Measurements from ENCODE around the gene FBXW8.

Gene FBXW8

GRCh38 chr12:116880213-116880816 lies 30.4 kb upstream of the FBXW8 start:
- ATAC-seq (replicated peaks) (no peak), DNase-seq (no peak)
- H3K36me3 Mint-ChIP-seq (ENCODE audit: insufficient read depth): peaks cover 3% of the 10 kb centered on the region
- no peak overlapping the region for H3K27ac Mint-ChIP-seq
- H3K4me3 Mint-ChIP-seq: peak overlapping the region; percentile 64 to 75
- peaks cover 82 to 92% of the 10 kb centered on the region in 2 donors for H3K27me3 Mint-ChIP-seq
- peaks cover 20 to 28% of the 10 kb centered on the region in 2 donors for H3K4me1 Mint-ChIP-seq (ENCODE audit: low read depth in 2 of 2)
- H3K9me3 Mint-ChIP-seq: no peaks in the 10 kb centered on the region

- Mint-ChIP-seq H3K9me3 (no peaks in the 10 kb centered on the region), H3K27ac (no peak overlapping the region), H3K4me3 (peak overlapping the region; percentile 64 to 75), H3K27me3 (peaks cover 82 to 87% of the 10 kb centered on the region in 2 donors), H3K36me3 (ENCODE audit: insufficient read depth) (no peaks in the 10 kb centered on the region), H3K4me1 (ENCODE audit: low read depth in 2 of 2) (peaks cover 20 to 28% of the 10 kb centered on the region in 2 donors)
- DNase-seq (no peak), ATAC-seq (replicated peaks) (peak; percentile 81)
These were observed 29.9 kb upstream of the FBXW8 start for GRCh38 chr12:116880817-116881324.

GRCh38 chr12:116881325-116881876 lies 29.3 kb upstream of the FBXW8 start, which contains the start of gene HRK:
Gene HRK, minus strand, starts transcription at chr12:116881441. Its CDS starts 134 bp downstream, at chr12:116881307.
- ATAC-seq (replicated peaks) (no peak), DNase-seq (no peak)
- Mint-ChIP-seq H3K4me1 (ENCODE audit: low read depth in 2 of 2) (peaks cover 20 to 28% of the 10 kb centered on the region in 2 donors), H3K4me3 (peak within 1 kb of the TSS; percentile 64 to 75), H3K27ac (no peak within 1 kb of the TSS), H3K27me3 (peaks cover 77 to 81% of the 10 kb centered on the region in 2 donors), H3K9me3 (no peaks in the 10 kb centered on the region), H3K36me3 (ENCODE audit: insufficient read depth) (no peaks in the 10 kb centered on the region)

GRCh38 chr12:116881877-116882507 lies 28.8 kb upstream of the FBXW8 start:
- Mint-ChIP-seq H3K4me3 (peak overlapping the region; percentile 55 to 61), H3K36me3 (ENCODE audit: insufficient read depth) (peaks cover 3% of the 10 kb centered on the region), H3K27ac (no peak overlapping the region), H3K27me3 (peaks cover 74 to 80% of the 10 kb centered on the region in 2 donors), H3K4me1 (ENCODE audit: low read depth in 2 of 2) (peaks cover 20 to 28% of the 10 kb centered on the region in 2 donors), H3K9me3 (no peaks in the 10 kb centered on the region)
- DNase-seq (no peak), ATAC-seq (replicated peaks) (no peak)

- Mint-ChIP-seq H3K4me1 (ENCODE audit: low read depth in 2 of 2) (peaks cover 20 to 28% of the 10 kb centered on the region in 2 donors), H3K4me3 (peak overlapping the region in 1 of 2 donors; percentile 55), H3K27ac (no peak overlapping the region), H3K9me3 (no peaks in the 10 kb centered on the region), H3K36me3 (ENCODE audit: insufficient read depth) (peaks cover 3% of the 10 kb centered on the region), H3K27me3 (peaks cover 78 to 82% of the 10 kb centered on the region in 2 donors)
- DNase-seq: no peak
- no peak for ATAC-seq (replicated peaks)
These were observed 28.0 kb upstream of the FBXW8 start for GRCh38 chr12:116882742-116883141.

GRCh38 chr12:116884871-116885270 lies 25.9 kb upstream of the FBXW8 start:
- no peak for DNase-seq
- peaks cover 3% of the 10 kb centered on the region for H3K36me3 Mint-ChIP-seq (ENCODE audit: insufficient read depth)
- peaks cover 8 to 15% of the 10 kb centered on the region in 2 donors for H3K4me1 Mint-ChIP-seq (ENCODE audit: low read depth in 2 of 2)
- ATAC-seq (replicated peaks): no peak
- H3K9me3 Mint-ChIP-seq: no peaks in the 10 kb centered on the region
- peaks cover 63 to 71% of the 10 kb centered on the region in 2 donors for H3K27me3 Mint-ChIP-seq
- H3K27ac Mint-ChIP-seq: no peak overlapping the region
- H3K4me3 Mint-ChIP-seq: no peak overlapping the region

- H3K4me3 Mint-ChIP-seq: no peak overlapping the region
- no peak overlapping the region for H3K27ac Mint-ChIP-seq
- peaks cover 0 to 3% of the 10 kb centered on the region in 2 donors for H3K9me3 Mint-ChIP-seq
- H3K27me3 Mint-ChIP-seq: peaks cover 56 to 71% of the 10 kb centered on the region in 2 donors
- DNase-seq: no peak
- peaks cover 2 to 8% of the 10 kb centered on the region in 2 donors for H3K4me1 Mint-ChIP-seq (ENCODE audit: low read depth in 2 of 2)
- peaks cover 3% of the 10 kb centered on the region for H3K36me3 Mint-ChIP-seq (ENCODE audit: insufficient read depth)
- peak; percentile 46 for ATAC-seq (replicated peaks)
These were observed 25.3 kb upstream of the FBXW8 start for GRCh38 chr12:116885491-116885890.

GRCh38 chr12:116887244-116887643 lies 23.5 kb upstream of the FBXW8 start:
- H3K9me3 Mint-ChIP-seq: peaks cover 0 to 3% of the 10 kb centered on the region in 2 donors
- H3K4me1 Mint-ChIP-seq (ENCODE audit: low read depth in 2 of 2): peaks cover 0 to 6% of the 10 kb centered on the region in 2 donors
- ATAC-seq (replicated peaks) (no peak), DNase-seq (no peak)
- no peak overlapping the region for H3K4me3 Mint-ChIP-seq
- H3K27me3 Mint-ChIP-seq: peaks cover 44 to 58% of the 10 kb centered on the region in 2 donors
- H3K36me3 Mint-ChIP-seq (ENCODE audit: insufficient read depth): peaks cover 3% of the 10 kb centered on the region
- no peak overlapping the region for H3K27ac Mint-ChIP-seq

- H3K27ac Mint-ChIP-seq: no peak overlapping the region
- peaks cover 0 to 3% of the 10 kb centered on the region in 2 donors for H3K9me3 Mint-ChIP-seq
- ATAC-seq (replicated peaks): no peak
- peaks cover 38 to 52% of the 10 kb centered on the region in 2 donors for H3K27me3 Mint-ChIP-seq
- no peak for DNase-seq
- no peak overlapping the region for H3K4me3 Mint-ChIP-seq
- peaks cover 0 to 6% of the 10 kb centered on the region in 2 donors for H3K4me1 Mint-ChIP-seq (ENCODE audit: low read depth in 2 of 2)
- peaks cover 3% of the 10 kb centered on the region for H3K36me3 Mint-ChIP-seq (ENCODE audit: insufficient read depth)
These were observed 22.9 kb upstream of the FBXW8 start for GRCh38 chr12:116887897-116888296.

- Mint-ChIP-seq H3K4me1 (ENCODE audit: low read depth in 2 of 2) (no peaks in the 10 kb centered on the region), H3K4me3 (no peak overlapping the region), H3K27me3 (peaks cover 22 to 36% of the 10 kb centered on the region in 2 donors), H3K36me3 (ENCODE audit: insufficient read depth) (peaks cover 3% of the 10 kb centered on the region), H3K9me3 (peaks cover 0 to 3% of the 10 kb centered on the region in 2 donors), H3K27ac (no peak overlapping the region)
- no peak for DNase-seq
- ATAC-seq (replicated peaks): no peak
These were observed 20.4 kb upstream of the FBXW8 start for GRCh38 chr12:116890330-116890729.

GRCh38 chr12:116891019-116891418 lies 19.7 kb upstream of the FBXW8 start:
- Mint-ChIP-seq H3K27me3 (peaks cover 23 to 39% of the 10 kb centered on the region in 2 donors), H3K36me3 (ENCODE audit: insufficient read depth) (peaks cover 3% of the 10 kb centered on the region), H3K27ac (no peak overlapping the region), H3K9me3 (peaks cover 0 to 3% of the 10 kb centered on the region in 2 donors), H3K4me1 (ENCODE audit: low read depth in 2 of 2) (no peaks in the 10 kb centered on the region), H3K4me3 (no peak overlapping the region)
- ATAC-seq (replicated peaks) (no peak), DNase-seq (no peak)

GRCh38 chr12:116892349-116893140 lies 18.2 kb upstream of the FBXW8 start:
- ATAC-seq (replicated peaks) (no peak), DNase-seq (no peak)
- Mint-ChIP-seq H3K36me3 (ENCODE audit: insufficient read depth) (no peaks in the 10 kb centered on the region), H3K4me3 (no peak overlapping the region), H3K27ac (no peak overlapping the region), H3K27me3 (peaks cover 19 to 43% of the 10 kb centered on the region in 2 donors), H3K9me3 (peaks cover 0 to 3% of the 10 kb centered on the region in 2 donors), H3K4me1 (ENCODE audit: low read depth in 2 of 2) (no peaks in the 10 kb centered on the region)

- ATAC-seq (replicated peaks) (no peak), DNase-seq (no peak)
- Mint-ChIP-seq H3K36me3 (ENCODE audit: insufficient read depth) (no peaks in the 10 kb centered on the region), H3K27ac (no peak overlapping the region), H3K27me3 (peaks cover 21 to 53% of the 10 kb centered on the region in 2 donors), H3K4me3 (no peak overlapping the region), H3K4me1 (ENCODE audit: low read depth in 2 of 2) (peaks cover 0 to 1% of the 10 kb centered on the region in 2 donors), H3K9me3 (peaks cover 0 to 3% of the 10 kb centered on the region in 2 donors)
These were observed 15.8 kb upstream of the FBXW8 start for GRCh38 chr12:116894913-116895312.
